22Rv1 (cell line): ENCODE data around the gene LAPTM5.

ENCODE experiments used
- ZFX ChIP-seq: fragments of 450-650 bp; IDR thresholded peaks from 2 replicates; pipeline ENCODE4 v1.6.1; 2017; ENCODE audit warnings: antibody characterized with exemption, borderline replicate concordance
- TF ChIP-seq, protein P1 (sequence below): fragments of 450-650 bp; IDR thresholded peaks from 2 replicates; pipeline ENCODE4 v1.5.1; 2017; ENCODE audit warnings: mild to moderate bottlenecking

DNA sequence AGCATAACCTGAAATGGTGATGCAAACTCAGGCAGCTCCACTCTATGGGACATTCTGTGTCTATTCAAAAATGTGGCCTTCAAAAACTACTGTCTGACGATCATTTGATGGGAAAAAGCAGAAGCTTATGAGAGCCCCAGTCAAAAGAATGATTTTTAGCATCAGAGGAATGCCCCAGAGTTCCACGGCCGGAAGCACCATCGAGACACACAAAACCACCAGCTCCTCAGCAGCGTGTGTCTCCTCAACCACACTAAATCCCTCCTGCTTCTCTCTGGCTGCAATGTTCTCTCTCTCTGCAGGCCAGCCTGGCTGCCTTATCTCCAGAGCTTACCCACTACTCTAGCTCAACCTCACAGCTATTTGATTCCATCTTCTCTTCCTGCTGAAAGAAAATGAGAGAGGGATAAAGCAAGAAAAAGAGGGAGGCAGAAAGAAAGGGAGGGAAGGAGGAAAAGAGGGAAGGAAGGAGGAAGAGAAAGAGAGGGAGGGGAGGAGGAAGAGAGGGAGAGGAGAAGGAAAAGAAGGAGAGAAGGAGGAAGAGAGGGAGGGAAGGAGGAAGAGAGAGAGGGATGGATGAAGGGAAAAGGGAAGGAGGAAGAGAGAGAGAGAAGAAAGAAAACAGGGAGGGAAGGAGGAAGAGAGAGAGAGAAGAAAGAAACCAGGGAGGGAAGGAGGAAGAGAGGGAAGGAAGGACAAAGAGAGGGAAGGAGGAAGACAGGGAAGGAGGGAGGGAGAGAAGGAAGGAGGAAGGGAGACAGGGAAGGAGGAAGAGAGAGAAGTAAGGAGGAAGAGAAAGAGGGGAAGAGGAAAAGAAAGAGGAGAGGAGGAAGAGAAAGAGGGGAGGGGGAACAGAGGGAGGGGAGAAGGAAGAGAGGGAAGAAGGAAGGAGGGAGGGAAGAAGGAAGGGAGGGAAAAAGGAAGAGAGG lies 33.5 kb upstream of the LAPTM5 start:
- TF ChIP-seq, protein P1, sequence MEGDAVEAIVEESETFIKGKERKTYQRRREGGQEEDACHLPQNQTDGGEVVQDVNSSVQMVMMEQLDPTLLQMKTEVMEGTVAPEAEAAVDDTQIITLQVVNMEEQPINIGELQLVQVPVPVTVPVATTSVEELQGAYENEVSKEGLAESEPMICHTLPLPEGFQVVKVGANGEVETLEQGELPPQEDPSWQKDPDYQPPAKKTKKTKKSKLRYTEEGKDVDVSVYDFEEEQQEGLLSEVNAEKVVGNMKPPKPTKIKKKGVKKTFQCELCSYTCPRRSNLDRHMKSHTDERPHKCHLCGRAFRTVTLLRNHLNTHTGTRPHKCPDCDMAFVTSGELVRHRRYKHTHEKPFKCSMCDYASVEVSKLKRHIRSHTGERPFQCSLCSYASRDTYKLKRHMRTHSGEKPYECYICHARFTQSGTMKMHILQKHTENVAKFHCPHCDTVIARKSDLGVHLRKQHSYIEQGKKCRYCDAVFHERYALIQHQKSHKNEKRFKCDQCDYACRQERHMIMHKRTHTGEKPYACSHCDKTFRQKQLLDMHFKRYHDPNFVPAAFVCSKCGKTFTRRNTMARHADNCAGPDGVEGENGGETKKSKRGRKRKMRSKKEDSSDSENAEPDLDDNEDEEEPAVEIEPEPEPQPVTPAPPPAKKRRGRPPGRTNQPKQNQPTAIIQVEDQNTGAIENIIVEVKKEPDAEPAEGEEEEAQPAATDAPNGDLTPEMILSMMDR = no peak
- TF ChIP-seq ZFX = no peak
